Activated T-cell treated with anti-CD3 and anti-CD28 coated beads, Interleukin-2, amount 50 U/mL, for 4 hours (primary cell): ENCODE data around the gene MLH1. TPM values are rescaled to one million over a fixed set of nuclear protein-coding genes. Genes with fewer than 3 reads are reported as not detected.
"Not testable (repeated sequence)": the region's sequence is repeated elsewhere in the genome, so short reads cannot be mapped to it uniquely, and the experiment has no call there.

Source experiments
- ATAC-seq, 2 donors: fragments of 200-7000 bp; cut with Tn5 transposase; one replicate each; pipeline ENCODE4 v1.10.0; 2021
- DNase-seq: peaks from one replicate; pipeline ENCODE4 v3.0.0-alpha.2; 2020
- H3K27me3 Mint-ChIP-seq: one replicate; pipeline ENCODE4 v1.8.0; 2021; ENCODE audit warnings: low read depth, mixed read lengths
- H3K36me3 Mint-ChIP-seq: one replicate; pipeline ENCODE4 v1.8.0; 2022; ENCODE audit warnings: mixed read lengths; ENCODE audit not compliant: insufficient read depth
- H3K4me1 Mint-ChIP-seq: one replicate; pipeline ENCODE4 v1.8.0; 2021; ENCODE audit warnings: low read depth, mixed read lengths
- H3K4me3 Mint-ChIP-seq: one replicate; pipeline ENCODE4 v1.8.0; 2021; ENCODE audit warnings: mild to moderate bottlenecking, moderate library complexity, mixed read lengths
- H3K9me3 Mint-ChIP-seq: one replicate; pipeline ENCODE4 v1.8.0; 2021; ENCODE audit warnings: mixed read lengths
- total RNA-seq, 3 donors: library from RNA; stranded (reverse); gene quantifications; one replicate each; pipeline ENCODE4 v1.2.1, GENCODE V29; 2021

MLH1 gene
- total RNA-seq, 3 donors from 2014 or later = 50.7 to 63.9 (median 56.2) TPM

- DNase-seq = no peak
- peaks cover 69% of the 10 kb centered on the region for H3K36me3 Mint-ChIP-seq
- H3K27me3 Mint-ChIP-seq = no peaks in the 10 kb centered on the region
- no peak for ATAC-seq
- H3K9me3 Mint-ChIP-seq = peaks cover 4% of the 10 kb centered on the region
- no peaks in the 10 kb centered on the region for H3K4me1 Mint-ChIP-seq
- H3K4me3 Mint-ChIP-seq = no peak overlapping the region
Measured at GRCh38 chr3:37037352-37037751, 44.0 kb downstream of the MLH1 start.

DNA sequence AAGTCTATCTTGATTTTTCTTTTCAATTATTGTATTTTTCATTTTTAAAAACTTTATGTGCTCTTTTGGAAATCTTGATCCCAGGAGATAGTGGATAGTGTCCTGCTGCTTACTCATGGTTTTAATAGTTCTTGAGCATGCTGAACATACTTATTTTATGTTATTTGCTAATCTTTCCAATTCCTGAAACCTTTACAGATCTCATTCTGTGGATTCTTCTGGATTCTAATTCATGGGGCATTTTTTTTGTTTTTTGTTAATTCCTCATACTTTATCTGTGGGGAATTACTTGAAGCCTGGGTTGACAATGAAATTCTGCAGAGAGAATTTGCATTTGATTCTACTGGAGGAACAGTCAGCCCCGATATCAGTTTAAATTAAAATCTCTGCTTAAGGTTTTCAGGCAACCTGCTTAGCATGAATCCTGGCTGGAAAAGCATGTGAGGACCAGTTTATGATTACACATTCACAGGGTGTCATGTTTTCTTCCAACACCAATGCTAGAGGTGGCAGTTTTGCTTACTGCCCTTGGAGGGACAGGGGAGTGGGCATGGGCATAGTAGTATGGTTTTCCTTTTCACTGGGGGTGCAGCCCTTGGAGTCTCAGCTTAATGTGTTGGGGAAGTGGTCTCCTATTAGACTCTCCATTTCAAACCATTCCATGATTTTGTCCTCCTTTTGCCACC lies 46.0 kb downstream of the MLH1 start:
- Mint-ChIP-seq H3K36me3 (peaks cover 54% of the 10 kb centered on the region), H3K27me3 (no peaks in the 10 kb centered on the region), H3K4me3 (no peak overlapping the region), H3K9me3 (peaks cover 4% of the 10 kb centered on the region), H3K4me1 (no peaks in the 10 kb centered on the region)
- no peak for ATAC-seq
- no peak for DNase-seq

DNA sequence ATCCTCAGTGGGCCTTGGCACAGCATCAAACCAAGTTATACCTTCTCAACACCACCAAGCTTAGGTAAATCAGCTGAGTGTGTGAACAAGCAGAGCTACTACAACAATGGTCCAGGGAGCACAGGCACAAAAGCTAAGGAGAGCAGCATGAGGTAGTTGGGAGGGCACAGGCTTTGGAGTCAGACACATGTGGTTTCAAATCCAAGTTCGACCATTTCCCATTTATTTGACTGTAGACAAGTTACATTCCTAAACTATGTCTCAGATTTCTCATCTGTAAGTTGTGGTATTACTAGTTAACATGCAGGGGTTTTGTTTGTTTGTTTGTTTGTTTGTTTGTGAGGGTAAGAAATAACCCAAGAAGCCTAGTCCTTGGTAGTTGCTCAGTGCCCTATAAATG lies 46.9 kb downstream of the MLH1 start:
- H3K9me3 Mint-ChIP-seq = peaks cover 4% of the 10 kb centered on the region
- no peaks in the 10 kb centered on the region for H3K4me1 Mint-ChIP-seq
- no peaks in the 10 kb centered on the region for H3K27me3 Mint-ChIP-seq
- DNase-seq = no peak
- no peak for ATAC-seq
- peaks cover 51% of the 10 kb centered on the region for H3K36me3 Mint-ChIP-seq
- no peak overlapping the region for H3K4me3 Mint-ChIP-seq

DNA sequence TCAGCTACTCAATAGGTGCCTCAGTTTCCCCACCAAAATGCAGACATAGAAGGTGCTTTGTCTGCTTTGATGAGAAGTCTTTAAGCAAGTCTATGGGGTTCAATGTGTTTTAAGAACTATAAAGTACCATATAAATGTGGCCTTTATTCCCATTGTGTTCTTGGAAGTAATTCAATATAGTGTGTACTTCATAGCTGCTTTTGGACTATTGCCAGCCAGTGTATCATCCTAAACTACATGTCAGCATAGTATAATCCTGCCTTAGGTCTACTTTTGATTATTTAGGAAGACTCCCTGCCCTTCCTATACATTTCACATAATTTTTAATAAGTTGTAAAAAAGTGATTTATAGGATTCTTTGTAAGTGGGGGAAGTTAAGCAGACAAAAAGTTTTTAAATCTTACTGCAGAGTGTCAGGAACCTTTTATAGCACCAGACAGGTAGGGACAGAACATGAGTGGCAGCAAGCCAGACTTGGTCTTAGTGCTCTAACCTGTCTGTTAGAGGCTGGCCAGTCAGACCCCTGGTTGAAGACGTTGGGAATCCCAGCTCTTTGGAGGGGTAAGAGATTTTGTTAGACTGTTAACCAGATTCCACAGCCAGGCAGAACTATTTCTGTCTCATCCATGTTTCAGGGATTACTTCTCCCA lies 48.4 kb downstream of the MLH1 start:
- DNase-seq (no peak), ATAC-seq (no peak)
- Mint-ChIP-seq H3K4me1 (no peaks in the 10 kb centered on the region), H3K9me3 (peaks cover 3% of the 10 kb centered on the region), H3K4me3 (no peak overlapping the region), H3K27me3 (no peaks in the 10 kb centered on the region), H3K36me3 (peaks cover 41% of the 10 kb centered on the region)

GRCh38 chr3:37042712-37043111 lies 49.4 kb downstream of the MLH1 start:
- DNase-seq, ATAC-seq, H3K4me3 Mint-ChIP-seq, H3K4me1 Mint-ChIP-seq, H3K27me3 Mint-ChIP-seq, H3K9me3 Mint-ChIP-seq: not testable (repeated sequence)
- H3K36me3 Mint-ChIP-seq = peaks cover 43% of the 10 kb centered on the region

DNA sequence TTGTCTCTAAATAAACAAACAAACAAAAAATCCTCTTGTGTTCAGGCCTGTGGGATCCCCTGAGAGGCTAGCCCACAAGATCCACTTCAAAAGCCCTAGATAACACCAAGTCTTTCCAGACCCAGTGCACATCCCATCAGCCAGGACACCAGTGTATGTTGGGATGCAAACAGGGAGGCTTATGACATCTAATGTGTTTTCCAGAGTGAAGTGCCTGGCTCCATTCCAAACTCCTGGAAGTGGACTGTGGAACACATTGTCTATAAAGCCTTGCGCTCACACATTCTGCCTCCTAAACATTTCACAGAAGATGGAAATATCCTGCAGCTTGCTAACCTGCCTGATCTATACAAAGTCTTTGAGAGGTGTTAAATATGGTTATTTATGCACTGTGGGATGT lies 57.0 kb downstream of the MLH1 start:
- Mint-ChIP-seq H3K27me3 (no peaks in the 10 kb centered on the region), H3K9me3 (no peaks in the 10 kb centered on the region), H3K4me1 (peaks cover 10% of the 10 kb centered on the region), H3K4me3 (no peak overlapping the region), H3K36me3 (peaks cover 42% of the 10 kb centered on the region)
- DNase-seq = no peak
- ATAC-seq = no peak

GRCh38 chr3:37052860-37053259 lies 59.5 kb downstream of the MLH1 start:
- peaks cover 11% of the 10 kb centered on the region for H3K4me1 Mint-ChIP-seq

GRCh38 chr3:37053337-37053736 lies 60.0 kb downstream of the MLH1 start:
- Mint-ChIP-seq H3K4me1 (peaks cover 11% of the 10 kb centered on the region), H3K27me3 (no peaks in the 10 kb centered on the region), H3K36me3 (peaks cover 40% of the 10 kb centered on the region), H3K9me3 (no peaks in the 10 kb centered on the region), H3K4me3 (no peak overlapping the region)
- no peak for DNase-seq
- ATAC-seq = no peak

More at GRCh38 chr3:37052860-37053259, 59.5 kb downstream of the MLH1 start:
- H3K4me3 Mint-ChIP-seq = no peak overlapping the region
- no peak for DNase-seq
- H3K9me3 Mint-ChIP-seq = no peaks in the 10 kb centered on the region
- no peaks in the 10 kb centered on the region for H3K27me3 Mint-ChIP-seq
- H3K36me3 Mint-ChIP-seq = peaks cover 44% of the 10 kb centered on the region
- ATAC-seq = no peak

DNA sequence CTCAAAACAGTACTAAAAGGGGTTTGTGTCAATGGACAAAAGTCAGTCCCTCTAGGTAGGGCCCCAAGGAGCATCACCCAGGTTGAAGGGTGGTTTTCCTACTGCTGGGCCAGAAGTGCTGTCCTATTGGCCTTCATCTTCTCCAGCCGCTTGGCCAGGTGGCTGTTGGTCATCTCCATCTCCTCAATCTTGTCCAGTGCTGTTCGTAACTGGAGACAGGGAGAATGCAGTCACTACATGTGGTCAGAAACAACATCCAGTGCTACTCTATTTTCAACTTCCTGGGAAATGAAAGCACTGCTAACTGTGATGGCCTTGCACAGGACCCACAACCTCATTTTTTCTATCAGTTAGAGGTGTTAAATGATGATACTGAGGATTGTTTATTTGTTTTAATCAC lies 60.4 kb downstream of the MLH1 start:
- Mint-ChIP-seq H3K4me3 (no peak overlapping the region), H3K27me3 (no peaks in the 10 kb centered on the region), H3K4me1 (peaks cover 11% of the 10 kb centered on the region), H3K9me3 (no peaks in the 10 kb centered on the region), H3K36me3 (peaks cover 39% of the 10 kb centered on the region)
- DNase-seq (no peak), ATAC-seq (no peak)

- H3K4me1 Mint-ChIP-seq = peaks cover 11% of the 10 kb centered on the region
- no peaks in the 10 kb centered on the region for H3K27me3 Mint-ChIP-seq
- no peak overlapping the region for H3K4me3 Mint-ChIP-seq
- DNase-seq = no peak
- peak; percentile 65 to 83 for ATAC-seq
- H3K36me3 Mint-ChIP-seq = peaks cover 34% of the 10 kb centered on the region
- no peaks in the 10 kb centered on the region for H3K9me3 Mint-ChIP-seq
Measured at GRCh38 chr3:37054370-37054769, 61.1 kb downstream of the MLH1 start.

GRCh38 chr3:37055077-37055476 lies 61.8 kb downstream of the MLH1 start:
- H3K9me3 Mint-ChIP-seq, DNase-seq, H3K27me3 Mint-ChIP-seq, ATAC-seq, H3K4me3 Mint-ChIP-seq: not testable (repeated sequence)
- Mint-ChIP-seq H3K4me1 (peaks cover 11% of the 10 kb centered on the region), H3K36me3 (peaks cover 32% of the 10 kb centered on the region)

- no peak for ATAC-seq
- DNase-seq = no peak
- H3K36me3 Mint-ChIP-seq = peaks cover 37% of the 10 kb centered on the region
- no peak overlapping the region for H3K4me3 Mint-ChIP-seq
- H3K9me3 Mint-ChIP-seq = no peaks in the 10 kb centered on the region
- no peaks in the 10 kb centered on the region for H3K27me3 Mint-ChIP-seq
- peaks cover 11% of the 10 kb centered on the region for H3K4me1 Mint-ChIP-seq
Measured at GRCh38 chr3:37056826-37057225, 63.5 kb downstream of the MLH1 start.

- no peaks in the 10 kb centered on the region for H3K27me3 Mint-ChIP-seq
- peaks cover 11% of the 10 kb centered on the region for H3K4me1 Mint-ChIP-seq
- no peak overlapping the region for H3K4me3 Mint-ChIP-seq
- peaks cover 42% of the 10 kb centered on the region for H3K36me3 Mint-ChIP-seq
- H3K9me3 Mint-ChIP-seq = no peaks in the 10 kb centered on the region
- no peak for ATAC-seq
- DNase-seq = no peak
Measured at GRCh38 chr3:37058117-37058516, 64.8 kb downstream of the MLH1 start.

DNA sequence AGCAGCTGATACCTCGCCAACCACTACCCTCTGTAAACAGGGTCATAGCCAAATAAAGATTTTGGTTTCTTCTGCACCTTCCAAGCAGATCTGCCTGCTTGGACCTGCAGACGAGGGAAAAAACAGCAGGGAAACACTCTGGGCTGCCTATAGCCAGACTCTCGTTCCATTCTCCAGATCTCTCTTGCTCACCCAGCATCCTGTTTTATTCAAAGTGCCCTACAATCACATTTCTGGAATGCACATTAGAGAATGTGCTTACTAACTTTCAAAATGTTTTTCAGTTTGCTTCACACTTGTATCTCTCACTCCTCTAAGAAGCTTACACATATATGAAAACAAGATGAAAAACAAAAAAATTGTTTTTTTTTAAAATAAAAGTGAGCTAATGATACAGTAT lies 71.4 kb downstream of the MLH1 start:
- DNase-seq (no peak), ATAC-seq (no peak)
- Mint-ChIP-seq H3K9me3 (no peaks in the 10 kb centered on the region), H3K4me1 (no peaks in the 10 kb centered on the region), H3K27me3 (no peaks in the 10 kb centered on the region), H3K36me3 (peaks cover 41% of the 10 kb centered on the region), H3K4me3 (no peak overlapping the region)

DNA sequence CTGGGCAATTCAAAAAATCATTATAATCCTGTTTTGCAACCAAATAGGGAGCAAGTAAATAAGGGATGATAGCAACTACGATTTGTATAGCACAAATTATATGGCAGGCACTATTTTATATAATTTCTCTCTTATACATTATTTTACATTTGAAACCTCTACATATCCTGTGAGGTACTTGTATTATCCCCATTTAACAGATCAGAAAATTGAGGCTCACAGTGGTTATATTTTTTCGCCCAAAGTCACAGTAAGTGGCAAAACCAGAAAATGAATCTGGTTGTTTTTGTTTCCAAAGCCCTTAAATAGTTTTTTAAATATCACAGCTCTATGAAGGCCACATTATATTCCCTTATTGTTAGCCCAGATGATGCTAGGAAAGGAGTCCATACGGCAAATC lies 74.3 kb downstream of the MLH1 start:
- H3K4me1 Mint-ChIP-seq = peaks cover 1% of the 10 kb centered on the region
- DNase-seq (no peak), ATAC-seq (no peak)
- H3K27me3 Mint-ChIP-seq = no peaks in the 10 kb centered on the region
- no peak overlapping the region for H3K4me3 Mint-ChIP-seq
- H3K36me3 Mint-ChIP-seq = peaks cover 36% of the 10 kb centered on the region
- no peaks in the 10 kb centered on the region for H3K9me3 Mint-ChIP-seq
